ENCODE measurements around the gene TMEM237.

TMEM237 gene

GRCh38 chr2:201643216-201643890 lies at the start of gene TMEM237:
Gene TMEM237 (minus strand): TSS chr2:201643503. CDS start chr2:201643400, 103 bp downstream.
- ChIA-PET CTCF (interaction anchor here (0.5 kb wide), 1 partner anchor 124 kb away, joined by 3 read pairs; no protein-coding TSS in a partner anchor), POLR2A (interaction anchor here (0.7 to 1.9 kb wide), 3 partner anchors 36 to 192 kb away, joined by 3 to 9 read pairs (median 7); partner anchors contain the start of genes ALS2, STRADB and TRAK2)
- H3K4me1 ChIP-seq (ENCODE audit: control insufficient read depth, insufficient read depth, low read length), result no peaks in the 10 kb centered on the region; the same call in 1 of the 2 replicates
- H3K36me3 ChIP-seq (ENCODE audit: control insufficient read depth in 2 of 2, insufficient read depth in 1 of 2, low read length in 2 of 2), result peaks cover 3 to 13% of the 10 kb centered on the region in 2 experiments; a peak in 1 of 3 replicates
- no peaks in the 10 kb centered on the region for H3K9me3 ChIP-seq (ENCODE audit: control insufficient read depth, insufficient read depth, low read depth, low read length)
- peak within 1 kb of the TSS; percentile 82 for H3K4me3 ChIP-seq (ENCODE audit: low read depth, low read length)
- peak within 1 kb of the TSS; percentile 81 for H3K27ac ChIP-seq (ENCODE audit: extremely low read depth, low read depth, low read length)
- TF ChIP-seq BCL11A (tag by site-specific recombination; IDR thresholded peaks at IDR 0.05; ENCODE audit: low read depth) (no peak), GLIS2 (tag by site-specific recombination; IDR thresholded peaks at IDR 0.05) (peak; percentile 94), PATZ1 (tag by site-specific recombination; IDR thresholded peaks at IDR 0.05) (peak; percentile 77; the same call in 1 of the 2 replicates), ZNF843 (tag by site-specific recombination; IDR thresholded peaks at IDR 0.05) (no peak), ZNF423 (tag by site-specific recombination; IDR thresholded peaks at IDR 0.05) (peak; percentile 53; the same call in 1 of the 2 replicates), ZIC2 (tag by site-specific recombination; IDR thresholded peaks at IDR 0.05) (peak; percentile 41; the same call in 1 of the 2 replicates), SP2 (tag by site-specific recombination; IDR thresholded peaks at IDR 0.05) (peak; percentile 17; the same call in 1 of the 2 replicates), ZFP37 (tag by site-specific recombination; IDR thresholded peaks at IDR 0.05) (no peak), ZBTB20 (tag by site-specific recombination; IDR thresholded peaks at IDR 0.05) (0 out of 2 replicates have a peak, but pooled peaks have one; percentile 76), KLF10 (tag by site-specific recombination; IDR thresholded peaks at IDR 0.05) (peak; percentile 73), GLIS1 (tag by site-specific recombination; IDR thresholded peaks at IDR 0.05) (peak; percentile 71), ZBTB44 (tag by site-specific recombination; IDR thresholded peaks at IDR 0.05) (no peak), ZNF362 (tag by site-specific recombination; IDR thresholded peaks at IDR 0.05) (no peak), ZNF561 (tag by site-specific recombination; IDR thresholded peaks at IDR 0.05; ENCODE audit: borderline replicate concordance) (peak; percentile 80), ZNF558 (tag by site-specific recombination; IDR thresholded peaks at IDR 0.05) (no peak), EGR2 (tag by site-specific recombination; IDR thresholded peaks at IDR 0.05; ENCODE audit: low read depth) (peak; percentile 54; the same call in 1 of the 2 replicates), ZNF19 (tag by site-specific recombination; IDR thresholded peaks at IDR 0.05; ENCODE audit: low read depth) (no peak), ZNF670 (tag by site-specific recombination; IDR thresholded peaks at IDR 0.05; ENCODE audit: low read depth) (no peak), KLF16 (tag by site-specific recombination; IDR thresholded peaks at IDR 0.05) (peak; percentile 70; the same call in 1 of the 2 replicates)
- TF ChIP-seq, protein P1, sequence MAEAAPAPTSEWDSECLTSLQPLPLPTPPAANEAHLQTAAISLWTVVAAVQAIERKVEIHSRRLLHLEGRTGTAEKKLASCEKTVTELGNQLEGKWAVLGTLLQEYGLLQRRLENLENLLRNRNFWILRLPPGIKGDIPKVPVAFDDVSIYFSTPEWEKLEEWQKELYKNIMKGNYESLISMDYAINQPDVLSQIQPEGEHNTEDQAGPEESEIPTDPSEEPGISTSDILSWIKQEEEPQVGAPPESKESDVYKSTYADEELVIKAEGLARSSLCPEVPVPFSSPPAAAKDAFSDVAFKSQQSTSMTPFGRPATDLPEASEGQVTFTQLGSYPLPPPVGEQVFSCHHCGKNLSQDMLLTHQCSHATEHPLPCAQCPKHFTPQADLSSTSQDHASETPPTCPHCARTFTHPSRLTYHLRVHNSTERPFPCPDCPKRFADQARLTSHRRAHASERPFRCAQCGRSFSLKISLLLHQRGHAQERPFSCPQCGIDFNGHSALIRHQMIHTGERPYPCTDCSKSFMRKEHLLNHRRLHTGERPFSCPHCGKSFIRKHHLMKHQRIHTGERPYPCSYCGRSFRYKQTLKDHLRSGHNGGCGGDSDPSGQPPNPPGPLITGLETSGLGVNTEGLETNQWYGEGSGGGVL (tag by site-specific recombination; IDR thresholded peaks at IDR 0.05), result peak; percentile 83
- TF ChIP-seq, protein P2, sequence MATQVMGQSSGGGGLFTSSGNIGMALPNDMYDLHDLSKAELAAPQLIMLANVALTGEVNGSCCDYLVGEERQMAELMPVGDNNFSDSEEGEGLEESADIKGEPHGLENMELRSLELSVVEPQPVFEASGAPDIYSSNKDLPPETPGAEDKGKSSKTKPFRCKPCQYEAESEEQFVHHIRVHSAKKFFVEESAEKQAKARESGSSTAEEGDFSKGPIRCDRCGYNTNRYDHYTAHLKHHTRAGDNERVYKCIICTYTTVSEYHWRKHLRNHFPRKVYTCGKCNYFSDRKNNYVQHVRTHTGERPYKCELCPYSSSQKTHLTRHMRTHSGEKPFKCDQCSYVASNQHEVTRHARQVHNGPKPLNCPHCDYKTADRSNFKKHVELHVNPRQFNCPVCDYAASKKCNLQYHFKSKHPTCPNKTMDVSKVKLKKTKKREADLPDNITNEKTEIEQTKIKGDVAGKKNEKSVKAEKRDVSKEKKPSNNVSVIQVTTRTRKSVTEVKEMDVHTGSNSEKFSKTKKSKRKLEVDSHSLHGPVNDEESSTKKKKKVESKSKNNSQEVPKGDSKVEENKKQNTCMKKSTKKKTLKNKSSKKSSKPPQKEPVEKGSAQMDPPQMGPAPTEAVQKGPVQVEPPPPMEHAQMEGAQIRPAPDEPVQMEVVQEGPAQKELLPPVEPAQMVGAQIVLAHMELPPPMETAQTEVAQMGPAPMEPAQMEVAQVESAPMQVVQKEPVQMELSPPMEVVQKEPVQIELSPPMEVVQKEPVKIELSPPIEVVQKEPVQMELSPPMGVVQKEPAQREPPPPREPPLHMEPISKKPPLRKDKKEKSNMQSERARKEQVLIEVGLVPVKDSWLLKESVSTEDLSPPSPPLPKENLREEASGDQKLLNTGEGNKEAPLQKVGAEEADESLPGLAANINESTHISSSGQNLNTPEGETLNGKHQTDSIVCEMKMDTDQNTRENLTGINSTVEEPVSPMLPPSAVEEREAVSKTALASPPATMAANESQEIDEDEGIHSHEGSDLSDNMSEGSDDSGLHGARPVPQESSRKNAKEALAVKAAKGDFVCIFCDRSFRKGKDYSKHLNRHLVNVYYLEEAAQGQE (tag by site-specific recombination; IDR thresholded peaks at IDR 0.05), result no peak
- TF ChIP-seq, protein P3, sequence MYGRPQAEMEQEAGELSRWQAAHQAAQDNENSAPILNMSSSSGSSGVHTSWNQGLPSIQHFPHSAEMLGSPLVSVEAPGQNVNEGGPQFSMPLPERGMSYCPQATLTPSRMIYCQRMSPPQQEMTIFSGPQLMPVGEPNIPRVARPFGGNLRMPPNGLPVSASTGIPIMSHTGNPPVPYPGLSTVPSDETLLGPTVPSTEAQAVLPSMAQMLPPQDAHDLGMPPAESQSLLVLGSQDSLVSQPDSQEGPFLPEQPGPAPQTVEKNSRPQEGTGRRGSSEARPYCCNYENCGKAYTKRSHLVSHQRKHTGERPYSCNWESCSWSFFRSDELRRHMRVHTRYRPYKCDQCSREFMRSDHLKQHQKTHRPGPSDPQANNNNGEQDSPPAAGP (tag by site-specific recombination; IDR thresholded peaks at IDR 0.05), result no peak
- TF ChIP-seq, protein P4, sequence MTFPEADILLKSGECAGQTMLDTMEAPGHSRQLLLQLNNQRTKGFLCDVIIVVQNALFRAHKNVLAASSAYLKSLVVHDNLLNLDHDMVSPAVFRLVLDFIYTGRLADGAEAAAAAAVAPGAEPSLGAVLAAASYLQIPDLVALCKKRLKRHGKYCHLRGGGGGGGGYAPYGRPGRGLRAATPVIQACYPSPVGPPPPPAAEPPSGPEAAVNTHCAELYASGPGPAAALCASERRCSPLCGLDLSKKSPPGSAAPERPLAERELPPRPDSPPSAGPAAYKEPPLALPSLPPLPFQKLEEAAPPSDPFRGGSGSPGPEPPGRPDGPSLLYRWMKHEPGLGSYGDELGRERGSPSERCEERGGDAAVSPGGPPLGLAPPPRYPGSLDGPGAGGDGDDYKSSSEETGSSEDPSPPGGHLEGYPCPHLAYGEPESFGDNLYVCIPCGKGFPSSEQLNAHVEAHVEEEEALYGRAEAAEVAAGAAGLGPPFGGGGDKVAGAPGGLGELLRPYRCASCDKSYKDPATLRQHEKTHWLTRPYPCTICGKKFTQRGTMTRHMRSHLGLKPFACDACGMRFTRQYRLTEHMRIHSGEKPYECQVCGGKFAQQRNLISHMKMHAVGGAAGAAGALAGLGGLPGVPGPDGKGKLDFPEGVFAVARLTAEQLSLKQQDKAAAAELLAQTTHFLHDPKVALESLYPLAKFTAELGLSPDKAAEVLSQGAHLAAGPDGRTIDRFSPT (tag by site-specific recombination; IDR thresholded peaks at IDR 0.05), result no peak

Data from HEK293 (cell line).